H9 (cell line): ENCODE data around the gene GRK1. TPM values are rescaled to one million over a fixed set of nuclear protein-coding genes. Genes with fewer than 3 reads are reported as not detected.

ENCODE experiments used
- DNase-seq: peaks from one replicate; pipeline ENCODE4 v3.0.0-alpha.2; 2017
- H2AFZ ChIP-seq: one replicate; pipeline ENCODE4 v1.6.1; 2013; ENCODE audit warnings: mild to moderate bottlenecking, low read length, control low read depth, moderate library complexity
- H2AK5ac ChIP-seq: 2 replicates; pipeline ENCODE4 v1.6.1; 2013; ENCODE audit warnings: low read length, control low read depth, mixed read lengths; ENCODE audit not compliant: insufficient read length
- H2BK120ac ChIP-seq: one replicate; pipeline ENCODE4 v1.6.1; 2013; ENCODE audit warnings: low read depth, mild to moderate bottlenecking, low read length, control low read depth, inconsistent platforms; ENCODE audit not compliant: poor library complexity, severe bottlenecking
- H2BK12ac ChIP-seq: 2 replicates; pipeline ENCODE4 v1.6.1; 2013; ENCODE audit warnings: low read length, control low read depth, mixed read lengths, low read depth; ENCODE audit not compliant: insufficient read length
- H2BK15ac ChIP-seq: 2 replicates; pipeline ENCODE4 v1.6.1; 2013; ENCODE audit warnings: low read depth, low read length, control low read depth
- H2BK20ac ChIP-seq: one replicate; pipeline ENCODE4 v1.6.1; 2013; ENCODE audit warnings: low read depth, mild to moderate bottlenecking, low read length, control low read depth, inconsistent platforms; ENCODE audit not compliant: poor library complexity, severe bottlenecking
- H2BK5ac ChIP-seq: 2 replicates; pipeline ENCODE4 v1.6.1; 2013; ENCODE audit warnings: low read length, control low read depth, mixed read lengths; ENCODE audit not compliant: insufficient read length
- H3K14ac ChIP-seq: 2 replicates; pipeline ENCODE4 v1.6.1; 2013; ENCODE audit warnings: low read length, control low read depth; ENCODE audit not compliant: insufficient read depth
- H3K18ac ChIP-seq: 2 replicates; pipeline ENCODE4 v1.6.1; 2013; ENCODE audit warnings: low read depth, mild to moderate bottlenecking, mixed read lengths, low read length, control low read depth; ENCODE audit not compliant: insufficient read length
- H3K23ac ChIP-seq: 2 replicates; pipeline ENCODE4 v1.6.1; 2013; ENCODE audit warnings: low read length, control low read depth, mixed read lengths, low read depth; ENCODE audit not compliant: insufficient read length
- H3K23me2 ChIP-seq: 2 replicates; pipeline ENCODE4 v1.6.1; 2013; ENCODE audit warnings: low read depth, mild to moderate bottlenecking, mixed read lengths, low read length, control low read depth; ENCODE audit not compliant: insufficient read length, poor library complexity, severe bottlenecking
- H3K27ac ChIP-seq: 2 replicates; pipeline ENCODE4 v1.5.1; 2013; ENCODE audit warnings: low read length, control low read depth, mixed read lengths, low read depth; ENCODE audit not compliant: insufficient read length
- H3K27me3 ChIP-seq: 2 replicates; pipeline ENCODE4 v1.6.1; 2013; ENCODE audit warnings: low read length, control low read depth, inconsistent platforms; ENCODE audit not compliant: insufficient read depth
- H3K4ac ChIP-seq: 2 replicates; pipeline ENCODE4 v1.6.1; 2013; ENCODE audit warnings: low read depth, mild to moderate bottlenecking, control low read depth, inconsistent platforms, low read length, moderate library complexity
- H3K4me1 ChIP-seq: 2 replicates; pipeline ENCODE4 v1.6.1; 2013; ENCODE audit warnings: low read length, control low read depth, inconsistent platforms; ENCODE audit not compliant: insufficient read depth
- H3K4me2 ChIP-seq: 2 replicates; pipeline ENCODE4 v1.6.1; 2013; ENCODE audit warnings: low read length, control low read depth, mixed read lengths; ENCODE audit not compliant: insufficient read length, insufficient read depth
- H3K56ac ChIP-seq: 2 replicates; pipeline ENCODE4 v1.6.1; 2013; ENCODE audit warnings: low read depth, mild to moderate bottlenecking, mixed read lengths, low read length, control low read depth; ENCODE audit not compliant: insufficient read length
- H3K79me1 ChIP-seq: 2 replicates; pipeline ENCODE4 v1.6.1; 2013; ENCODE audit warnings: low read depth, mild to moderate bottlenecking, moderate library complexity, low read length, control low read depth, inconsistent platforms; ENCODE audit not compliant: insufficient read depth, poor library complexity, severe bottlenecking
- H3K79me2 ChIP-seq: 2 replicates; pipeline ENCODE4 v1.6.1; 2013; ENCODE audit warnings: low read length, control low read depth, inconsistent platforms; ENCODE audit not compliant: insufficient read depth
- H3K9ac ChIP-seq: 2 replicates; pipeline ENCODE4 v1.6.1; 2013; ENCODE audit warnings: low read length, control low read depth, mixed read lengths; ENCODE audit not compliant: insufficient read length; ENCODE audit errors: extremely low read depth
- H3K9me3 ChIP-seq: one replicate; pipeline ENCODE4 v1.6.1; 2013; ENCODE audit warnings: low read depth, low read length, inconsistent platforms; ENCODE audit not compliant: control insufficient read depth
- H3T11ph ChIP-seq: one replicate; pipeline ENCODE4 v1.6.1; 2013; ENCODE audit warnings: mild to moderate bottlenecking, low read length, control low read depth, inconsistent platforms
- H4K20me1 ChIP-seq: one replicate; pipeline ENCODE4 v1.6.1; 2013; ENCODE audit not compliant: control insufficient read depth, insufficient read length, insufficient read depth
- H4K5ac ChIP-seq: 2 replicates; pipeline ENCODE4 v1.6.1; 2013; ENCODE audit warnings: low read depth, mild to moderate bottlenecking, mixed read lengths, low read length, control low read depth; ENCODE audit not compliant: insufficient read length
- H4K8ac ChIP-seq: replicated peaks from 2 replicates; pipeline ENCODE4 v1.6.1; 2013; ENCODE audit warnings: low read length, control low read depth, mixed read lengths, low read depth; ENCODE audit not compliant: insufficient read length
- H4K91ac ChIP-seq: 2 replicates; pipeline ENCODE4 v1.6.1; 2013; ENCODE audit warnings: low read depth, mild to moderate bottlenecking, moderate library complexity, mixed read lengths, low read length, control low read depth; ENCODE audit not compliant: insufficient read length
- H3K27ac Mint-ChIP-seq, 3 experiments: 2 replicates in 2 of 3; 3 replicates in 1 of 3; pipeline ENCODE4 v1.8.0; 2020 to 2021; ENCODE audit warnings: mixed read lengths in 3 of 3, mild to moderate bottlenecking in 1 of 3, moderate library complexity in 1 of 3
- H3K27me3 Mint-ChIP-seq: 2 replicates; pipeline ENCODE4 v1.8.0; 2021; ENCODE audit warnings: low read depth, mild to moderate bottlenecking, moderate library complexity, mixed read lengths
- H3K36me3 Mint-ChIP-seq, 3 experiments: 2 replicates in 2 of 3; 3 replicates in 1 of 3; pipeline ENCODE4 v1.8.0; 2020 to 2021; ENCODE audit warnings: low read depth in 3 of 3, mixed read lengths in 3 of 3; ENCODE audit not compliant: insufficient read depth in 1 of 3
- H3K4me1 Mint-ChIP-seq, 2 experiments: 2 replicates each; pipeline ENCODE4 v1.8.0; 2020; ENCODE audit warnings: mixed read lengths in 2 of 2
- H3K4me3 Mint-ChIP-seq, 2 experiments: 2 replicates in 1 of 2; 3 replicates in 1 of 2; pipeline ENCODE4 v1.8.0; 2020 to 2021; ENCODE audit warnings: mild to moderate bottlenecking in 2 of 2, mixed read lengths in 2 of 2, moderate library complexity in 1 of 2
- H3K9me3 Mint-ChIP-seq, 2 experiments: 2 replicates in 1 of 2; 3 replicates in 1 of 2; pipeline ENCODE4 v1.8.0; 2020; ENCODE audit warnings: mild to moderate bottlenecking in 2 of 2, mixed read lengths in 2 of 2, moderate library complexity in 1 of 2
- CTCF ChIP-seq: fragments of 200-600 bp; sonication (generic); conservative IDR thresholded peaks from 3 replicates; pipeline ENCODE4 v1.8.0; 2021; ENCODE audit warnings: antibody characterized with exemption, mild to moderate bottlenecking
- WGBS: extraction: QIAGEN DNeasy Blood & Tissue Kit; methylation state at CpG from one replicate; pipeline ENCODE4 v1.1.7; 2013; ENCODE audit warnings: missing lambda C conversion rate, low lambda C conversion rate, mixed read lengths; ENCODE audit not compliant: insufficient read length; ENCODE audit errors: extremely low coverage; 5-methylcytosine and 5-hydroxymethylcytosine counted together
- total RNA-seq: library from RNA; stranded (reverse); gene quantifications from 2 replicates; pipeline ENCODE4 v1.2.1, GENCODE V29; 2021

Gene GRK1
- total RNA-seq, 1 experiment from 2014 or later: 0.31 TPM

GRCh38 chr13:113736258-113736731 lies 69.3 kb downstream of the GRK1 start:
- no CpG with 5 or more reads among the region's 10 CpGs for WGBS
- Histone ChIP-seq H3K27me3 (no peaks in the 10 kb centered on the region), H2BK120ac (no peak overlapping the region), H3K4ac (no peak overlapping the region), H3K23ac (no peak overlapping the region), H3K79me1 (no peaks in the 10 kb centered on the region), H2AK5ac (no peak overlapping the region), H3K4me2 (no peak overlapping the region), H3K79me2 (no peaks in the 10 kb centered on the region), H2BK12ac (no peak overlapping the region), H2BK15ac (no peak overlapping the region), H4K8ac (no peak overlapping the region), H4K20me1 (no peaks in the 10 kb centered on the region), H2BK20ac (no peak overlapping the region), H2AFZ (no peak overlapping the region), H4K5ac (no peak overlapping the region), H3T11ph (no peak overlapping the region), H3K27ac (no peak overlapping the region), H2BK5ac (no peak overlapping the region), H3K9me3 (no peaks in the 10 kb centered on the region), H4K91ac (no peak overlapping the region), H3K4me1 (no peaks in the 10 kb centered on the region), H3K23me2 (no peaks in the 10 kb centered on the region), H3K14ac (no peak overlapping the region), H3K18ac (no peak overlapping the region), H3K56ac (no peak overlapping the region), H3K9ac (no peak overlapping the region)
- Mint-ChIP-seq H3K9me3 (peaks cover 5 to 10% of the 10 kb centered on the region in 2 experiments; a peak in 3 of 5 replicates), H3K36me3 (peaks cover 0 to 3% (median 0%) of the 10 kb centered on the region in 3 experiments; a peak in 1 of 7 replicates), H3K4me1 (peaks cover 2 to 11% of the 10 kb centered on the region in 2 experiments), H3K4me3 (no peak overlapping the region), H3K27me3 (peaks cover 4% of the 10 kb centered on the region), H3K27ac (no peak overlapping the region)
- no peak for TF ChIP-seq CTCF
- no peak for DNase-seq
